ENCODE measurements around the gene TRMT44. TPM values are rescaled to one million over a fixed set of nuclear protein-coding genes. Genes with fewer than 3 reads are reported as not detected.

Gene TRMT44
- total RNA-seq, 3 donors from 2014 or later: 14.0 to 21.7 (median 17.1) TPM

GRCh38 chr4:8522160-8523120 lies 81.9 kb downstream of the TRMT44 start:
- intact Hi-C loops (cut with DNase I, micrococcal nuclease): no loop called here
- H3K4me1 ChIP-seq (ENCODE audit: low read depth): no peaks in the 10 kb centered on the region
- no peak for ATAC-seq
- no peak overlapping the region for H3K4me3 ChIP-seq
- no peak for TF ChIP-seq CTCF (IDR thresholded peaks at IDR 0.05)
- DNase-seq: no peak
- no peaks in the 10 kb centered on the region for H3K36me3 ChIP-seq (ENCODE audit: low read depth)
- H3K9me3 ChIP-seq: peaks cover 7% of the 10 kb centered on the region

GRCh38 chr4:8523175-8523574 lies 82.6 kb downstream of the TRMT44 start:
- TF ChIP-seq CTCF (IDR thresholded peaks at IDR 0.05): no peak
- Histone ChIP-seq H3K9me3 (peaks cover 7% of the 10 kb centered on the region), H3K4me1 (ENCODE audit: low read depth) (no peaks in the 10 kb centered on the region), H3K4me3 (no peak overlapping the region), H3K36me3 (ENCODE audit: low read depth) (no peaks in the 10 kb centered on the region)
- no peak for ATAC-seq
- intact Hi-C loops (cut with DNase I, micrococcal nuclease): no loop called here
- DNase-seq: no peak

GRCh38 chr4:8523766-8524165 lies 83.2 kb downstream of the TRMT44 start:
- intact Hi-C loops (cut with DNase I, micrococcal nuclease): no loop called here
- no peak for DNase-seq

GRCh38 chr4:8524595-8525382 lies 84.2 kb downstream of the TRMT44 start:
- H3K36me3 ChIP-seq (ENCODE audit: low read depth): no peaks in the 10 kb centered on the region
- no peaks in the 10 kb centered on the region for H3K4me1 ChIP-seq (ENCODE audit: low read depth)
- intact Hi-C loops (cut with DNase I, micrococcal nuclease): no loop called here
- peaks cover 7% of the 10 kb centered on the region for H3K9me3 ChIP-seq
- no peak overlapping the region for H3K4me3 ChIP-seq
- no peak for ATAC-seq
- no peak for TF ChIP-seq CTCF (IDR thresholded peaks at IDR 0.05)
- no peak for DNase-seq

More at GRCh38 chr4:8523766-8524165, 83.2 kb downstream of the TRMT44 start:
- Histone ChIP-seq H3K36me3 (ENCODE audit: low read depth) (no peaks in the 10 kb centered on the region), H3K4me3 (no peak overlapping the region), H3K4me1 (ENCODE audit: low read depth) (no peaks in the 10 kb centered on the region), H3K9me3 (peaks cover 7% of the 10 kb centered on the region)
- TF ChIP-seq CTCF (IDR thresholded peaks at IDR 0.05): no peak
- ATAC-seq: no peak

- Histone ChIP-seq H3K36me3 (ENCODE audit: low read depth) (no peaks in the 10 kb centered on the region), H3K9me3 (peaks cover 7% of the 10 kb centered on the region), H3K4me1 (ENCODE audit: low read depth) (no peaks in the 10 kb centered on the region), H3K4me3 (no peak overlapping the region)
- intact Hi-C loops (cut with DNase I, micrococcal nuclease): no loop called here
- ATAC-seq: no peak
- DNase-seq: no peak
- TF ChIP-seq CTCF (IDR thresholded peaks at IDR 0.05): no peak
These were observed 85.0 kb downstream of the TRMT44 start for GRCh38 chr4:8525383-8526120.

Data from mucosa of descending colon (tissue), 3 donors.